SIG-M5 (cell line): Measurements from ENCODE around the gene E2F4.

Source experiments
- DNase-seq: peaks from one replicate; lab custom pipeline; 2025; lab: John Stamatoyannopoulos, UW

Gene E2F4

GRCh38 chr16:67157892-67158635, 33.9 kb upstream of the E2F4 start:
- no peak for DNase-seq

- DNase-seq: no peak
These were observed 33.0 kb upstream of the E2F4 start for GRCh38 chr16:67158637-67159600.

GRCh38 chr16:67161595-67162058, 30.3 kb upstream of the E2F4 start:
- DNase-seq: no peak

GRCh38 chr16:67162506-67163163, 29.3 kb upstream of the E2F4 start:
- DNase-seq: no peak

- DNase-seq: no peak
These were observed 28.6 kb upstream of the E2F4 start for GRCh38 chr16:67163164-67163998.

- no peak for DNase-seq
These were observed 27.9 kb upstream of the E2F4 start for GRCh38 chr16:67163999-67164558.

- DNase-seq: no peak
These were observed 27.3 kb upstream of the E2F4 start, which contains the start of gene HSF4 for GRCh38 chr16:67164599-67165061. Gene HSF4 (plus strand): TSS chr16:67164745. CDS start chr16:67164812, 67 bp downstream.

- DNase-seq: no peak
These were observed 26.6 kb upstream of the E2F4 start for GRCh38 chr16:67165121-67166078.

GRCh38 chr16:67166110-67166547, 25.8 kb upstream of the E2F4 start:
- no peak for DNase-seq

- DNase-seq: no peak
These were observed 25.3 kb upstream of the E2F4 start for GRCh38 chr16:67166598-67167168.

- no peak for DNase-seq
These were observed 24.4 kb upstream of the E2F4 start for GRCh38 chr16:67167588-67167987.

- DNase-seq: no peak
These were observed 22.9 kb upstream of the E2F4 start for GRCh38 chr16:67169011-67169451.

- DNase-seq: no peak
These were observed 22.2 kb upstream of the E2F4 start for GRCh38 chr16:67169642-67170167.

- no peak for DNase-seq
These were observed 21.6 kb upstream of the E2F4 start, which contains the start of gene NOL3 for GRCh38 chr16:67170168-67170948. Gene NOL3 (plus strand): TSS chr16:67170538.

GRCh38 chr16:67170949-67171649, 20.9 kb upstream of the E2F4 start:
- no peak for DNase-seq

- DNase-seq: no peak
These were observed 18.6 kb upstream of the E2F4 start for GRCh38 chr16:67173323-67173722.
